ENCODE measurements around the gene LMNA.
"Not testable (repeated sequence)": the region's sequence is repeated elsewhere in the genome, so short reads cannot be mapped to it uniquely, and the experiment has no call there.

DNA sequence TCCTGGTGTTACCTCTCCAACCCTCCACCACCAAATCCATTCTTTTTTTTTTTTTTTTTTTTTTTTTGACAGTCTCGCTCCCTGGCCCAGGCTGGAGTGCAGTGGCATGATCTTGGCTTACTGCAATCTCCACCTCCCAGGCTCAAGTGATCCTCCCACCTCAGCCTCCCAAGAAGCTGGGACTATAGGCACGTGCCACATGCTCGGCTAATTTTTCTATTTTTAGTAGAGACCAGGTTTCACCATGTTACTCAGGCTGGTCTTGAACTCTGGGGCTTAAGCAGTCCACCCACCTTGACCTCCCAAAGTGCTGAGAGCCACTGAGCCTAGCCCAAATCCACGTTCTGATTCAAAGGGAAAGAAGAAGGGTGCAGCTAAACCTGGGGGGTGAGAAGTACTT, 6.5 kb downstream of the LMNA start:
- TF ChIP-seq CTCF, POLR2A (IDR thresholded peaks at IDR 0.05): not testable (repeated sequence)

All from ovary (tissue), 3 donors.